Measurements from ENCODE around the gene PACS1. TPM values are rescaled to one million over a fixed set of nuclear protein-coding genes. Genes with fewer than 3 reads are reported as not detected.

Gene PACS1
- total RNA-seq, 1 donor from 2014 or later, result 86.9 TPM

GRCh38 chr11:66283461-66284105 is 213.5 kb downstream of the PACS1 start:
- Histone ChIP-seq H3K9ac (ENCODE audit: low read length) (no peak overlapping the region), H3K9me3 (ENCODE audit: insufficient read depth, low read depth, low read length) (no peaks in the 10 kb centered on the region), H3K4me1 (ENCODE audit: insufficient read depth, low read length) (peaks cover 28% of the 10 kb centered on the region), H3K4me3 (ENCODE audit: insufficient read depth, low read depth, low read length) (no peak overlapping the region), H3K27me3 (ENCODE audit: insufficient read depth, low read length) (no peaks in the 10 kb centered on the region), H3K27ac (ENCODE audit: low read depth, low read length) (no peak overlapping the region), H3K36me3 (ENCODE audit: insufficient read depth, low read length) (peaks cover 7% of the 10 kb centered on the region), H3K4me2 (ENCODE audit: low read length) (no peak overlapping the region), H4K20me1 (ENCODE audit: insufficient read depth, low read length) (peaks cover 76% of the 10 kb centered on the region), H2AFZ (ENCODE audit: low read depth, low read length) (no peak overlapping the region), H3K79me2 (ENCODE audit: insufficient read depth, low read length) (peaks cover 41% of the 10 kb centered on the region)
- no peak overlapping the region for H3K4me3 Mint-ChIP-seq (ENCODE audit: unreplicated experiment)
- H3K27ac Mint-ChIP-seq (ENCODE audit: unreplicated experiment), result no peak overlapping the region
- DNase-seq (ENCODE audit: low read depth) (no peak), FAIRE-seq (no peak)
- TF ChIP-seq CTCF (IDR thresholded peaks at IDR 0.05; ENCODE audit: insufficient read depth, low read depth, low read length) (no peak), EZH2 (IDR thresholded peaks at IDR 0.05; ENCODE audit: insufficient read depth, low read length) (no peak)
- H3K4me1 Mint-ChIP-seq (ENCODE audit: low read depth, unreplicated experiment), result peaks cover 10% of the 10 kb centered on the region
- H3K9me3 Mint-ChIP-seq (ENCODE audit: unreplicated experiment), result no peaks in the 10 kb centered on the region
- H3K36me3 Mint-ChIP-seq (ENCODE audit: low read depth, unreplicated experiment), result peaks cover 2% of the 10 kb centered on the region
- H3K27me3 Mint-ChIP-seq (ENCODE audit: low read depth, unreplicated experiment), result no peaks in the 10 kb centered on the region

- Mint-ChIP-seq H3K4me3 (ENCODE audit: unreplicated experiment) (no peak overlapping the region), H3K4me1 (ENCODE audit: low read depth, unreplicated experiment) (peaks cover 10% of the 10 kb centered on the region), H3K9me3 (ENCODE audit: unreplicated experiment) (no peaks in the 10 kb centered on the region), H3K36me3 (ENCODE audit: low read depth, unreplicated experiment) (peaks cover 2% of the 10 kb centered on the region), H3K27me3 (ENCODE audit: low read depth, unreplicated experiment) (no peaks in the 10 kb centered on the region), H3K27ac (ENCODE audit: unreplicated experiment) (no peak overlapping the region)
- H3K27ac ChIP-seq (ENCODE audit: low read depth, low read length), result no peak overlapping the region
- H3K9ac ChIP-seq (ENCODE audit: low read length), result no peak overlapping the region
- H4K20me1 ChIP-seq (ENCODE audit: insufficient read depth, low read length), result peaks cover 69% of the 10 kb centered on the region
- no peak for TF ChIP-seq EZH2 (IDR thresholded peaks at IDR 0.05; ENCODE audit: insufficient read depth, low read length)
- TF ChIP-seq CTCF (IDR thresholded peaks at IDR 0.05; ENCODE audit: insufficient read depth, low read depth, low read length), result no peak
- H2AFZ ChIP-seq (ENCODE audit: low read depth, low read length), result no peak overlapping the region
- FAIRE-seq (no peak), DNase-seq (ENCODE audit: low read depth) (no peak)
- peaks cover 42% of the 10 kb centered on the region for H3K79me2 ChIP-seq (ENCODE audit: insufficient read depth, low read length)
- H3K4me1 ChIP-seq (ENCODE audit: insufficient read depth, low read length), result peaks cover 28% of the 10 kb centered on the region
- no peaks in the 10 kb centered on the region for H3K9me3 ChIP-seq (ENCODE audit: insufficient read depth, low read depth, low read length)
- peaks cover 7% of the 10 kb centered on the region for H3K36me3 ChIP-seq (ENCODE audit: insufficient read depth, low read length)
- H3K4me3 ChIP-seq (ENCODE audit: insufficient read depth, low read depth, low read length), result no peak overlapping the region
- H3K4me2 ChIP-seq (ENCODE audit: low read length), result no peak overlapping the region
- H3K27me3 ChIP-seq (ENCODE audit: insufficient read depth, low read length), result no peaks in the 10 kb centered on the region
Observed at GRCh38 chr11:66284526-66285078, 214.5 kb downstream of the PACS1 start.

Data from astrocyte (in vitro differentiated cells and primary cell).